Measurements from ENCODE around the gene AKAP14. TPM values are rescaled to one million over a fixed set of nuclear protein-coding genes. Genes with fewer than 3 reads are reported as not detected.
"Not testable (repeated sequence)": the region's sequence is repeated elsewhere in the genome, so short reads cannot be mapped to it uniquely, and the experiment has no call there.

Gene AKAP14
- total RNA-seq, 1 donor from 2014 or later: not detected

DNA sequence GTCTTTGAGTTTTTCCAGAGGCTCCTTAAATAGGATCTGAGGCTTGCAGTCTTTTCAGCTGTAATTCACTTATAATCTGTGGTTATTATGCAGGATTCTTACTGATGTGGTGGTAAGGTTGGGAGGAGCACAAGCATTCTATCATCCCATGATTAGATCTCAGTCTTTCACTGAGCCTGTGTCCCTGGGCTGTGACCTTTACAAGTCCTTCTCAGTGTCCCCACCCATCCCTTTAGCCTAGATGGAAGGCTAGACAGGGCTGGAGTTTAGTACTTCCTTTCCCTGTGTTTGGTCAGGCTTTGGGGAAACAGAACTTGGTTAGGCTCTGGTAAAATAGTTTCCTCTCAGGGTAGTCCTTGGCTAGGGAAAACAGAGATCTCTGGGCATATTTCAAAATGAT is 64.9 kb downstream of the AKAP14 start:
- H3K27ac Mint-ChIP-seq (ENCODE audit: unreplicated experiment): no peak overlapping the region
- TF ChIP-seq, protein P1, sequence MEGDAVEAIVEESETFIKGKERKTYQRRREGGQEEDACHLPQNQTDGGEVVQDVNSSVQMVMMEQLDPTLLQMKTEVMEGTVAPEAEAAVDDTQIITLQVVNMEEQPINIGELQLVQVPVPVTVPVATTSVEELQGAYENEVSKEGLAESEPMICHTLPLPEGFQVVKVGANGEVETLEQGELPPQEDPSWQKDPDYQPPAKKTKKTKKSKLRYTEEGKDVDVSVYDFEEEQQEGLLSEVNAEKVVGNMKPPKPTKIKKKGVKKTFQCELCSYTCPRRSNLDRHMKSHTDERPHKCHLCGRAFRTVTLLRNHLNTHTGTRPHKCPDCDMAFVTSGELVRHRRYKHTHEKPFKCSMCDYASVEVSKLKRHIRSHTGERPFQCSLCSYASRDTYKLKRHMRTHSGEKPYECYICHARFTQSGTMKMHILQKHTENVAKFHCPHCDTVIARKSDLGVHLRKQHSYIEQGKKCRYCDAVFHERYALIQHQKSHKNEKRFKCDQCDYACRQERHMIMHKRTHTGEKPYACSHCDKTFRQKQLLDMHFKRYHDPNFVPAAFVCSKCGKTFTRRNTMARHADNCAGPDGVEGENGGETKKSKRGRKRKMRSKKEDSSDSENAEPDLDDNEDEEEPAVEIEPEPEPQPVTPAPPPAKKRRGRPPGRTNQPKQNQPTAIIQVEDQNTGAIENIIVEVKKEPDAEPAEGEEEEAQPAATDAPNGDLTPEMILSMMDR (IDR thresholded peaks at IDR 0.05; ENCODE audit: partially characterized antibody, unreplicated experiment): no peak
- H3K27me3 Mint-ChIP-seq (ENCODE audit: unreplicated experiment): no peaks in the 10 kb centered on the region
- H3K4me1 Mint-ChIP-seq (ENCODE audit: low read depth, unreplicated experiment): no peaks in the 10 kb centered on the region
- H3K36me3 Mint-ChIP-seq (ENCODE audit: unreplicated experiment): no peaks in the 10 kb centered on the region
- no peak overlapping the region for H3K4me3 Mint-ChIP-seq (ENCODE audit: unreplicated experiment)
- DNase-seq: no peak
- peaks cover 1% of the 10 kb centered on the region for H3K9me3 Mint-ChIP-seq (ENCODE audit: unreplicated experiment)

DNA sequence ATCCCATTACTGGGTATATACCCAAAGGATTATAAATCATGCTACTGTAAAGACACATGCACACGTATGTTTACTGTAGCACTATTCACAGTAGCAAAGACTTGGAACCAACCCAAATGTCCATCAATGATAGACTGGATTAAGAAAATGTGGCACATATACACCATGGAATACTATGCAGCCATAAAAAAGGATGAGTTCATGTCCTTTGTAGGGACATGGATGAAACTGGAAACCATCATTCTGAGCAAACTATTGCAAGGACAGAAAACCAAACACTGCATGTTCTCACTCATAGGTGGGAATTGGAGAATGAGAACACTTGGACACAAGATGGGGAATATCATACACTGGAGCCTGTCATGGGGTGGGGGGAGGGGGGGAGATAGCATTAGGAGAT is 71.1 kb downstream of the AKAP14 start:
- not testable (repeated sequence) for DNase-seq; H3K4me3 Mint-ChIP-seq (ENCODE audit: unreplicated experiment); H3K36me3 Mint-ChIP-seq (ENCODE audit: unreplicated experiment); H3K4me1 Mint-ChIP-seq (ENCODE audit: low read depth, unreplicated experiment); H3K27me3 Mint-ChIP-seq (ENCODE audit: unreplicated experiment); H3K27ac Mint-ChIP-seq (ENCODE audit: unreplicated experiment); H3K9me3 Mint-ChIP-seq (ENCODE audit: unreplicated experiment)

Other genes starting within 250 kb of the AKAP14 start
- gene SEPTIN6, start 202.7 kb upstream of the AKAP14 start, total RNA-seq (ENCODE audit: unreplicated experiment): 243 TPM
- not detected for gene SOWAHD, start 137.3 kb upstream of the AKAP14 start, total RNA-seq (ENCODE audit: unreplicated experiment)
- 1,088 TPM for gene RPL39, start 104.3 kb upstream of the AKAP14 start, total RNA-seq (ENCODE audit: unreplicated experiment)
- 10.9 TPM for gene UPF3B, start 42.9 kb upstream of the AKAP14 start, total RNA-seq (ENCODE audit: unreplicated experiment)
- 19.1 TPM for gene RNF113A, start 24.2 kb upstream of the AKAP14 start, total RNA-seq (ENCODE audit: unreplicated experiment)
- 61.6 TPM for gene NDUFA1, start 24.1 kb upstream of the AKAP14 start, total RNA-seq (ENCODE audit: unreplicated experiment)
- 7.8 TPM for gene NKAP, start 47.9 kb downstream of the AKAP14 start, total RNA-seq (ENCODE audit: unreplicated experiment)
- not detected for gene RHOXF2B, start 181.8 kb downstream of the AKAP14 start, total RNA-seq (ENCODE audit: unreplicated experiment)
- 0.98 TPM for gene RHOXF1, start 220.0 kb downstream of the AKAP14 start, total RNA-seq (ENCODE audit: unreplicated experiment)